Esophagus squamous epithelium (tissue), 5 donors: ENCODE results near the gene OBSCN. TPM values are rescaled to one million over a fixed set of nuclear protein-coding genes. Genes with fewer than 3 reads are reported as not detected.

Experiments used
- DNase-seq: peaks from one replicate; lab custom pipeline; 2025; lab: John Stamatoyannopoulos, UW
- H3K27ac ChIP-seq, 4 donors: fragments of 200-600 bp; sonication (generic); one replicate each; pipeline ENCODE4 v1.5.1; 2016 to 2019; ENCODE audit warnings: mild to moderate bottlenecking in 1 of 4
- H3K27me3 ChIP-seq, 4 donors: fragments of 200-600 bp; sonication (generic); 1 replicate in 3 of 4; 2 replicates in 1 of 4; pipeline versions ENCODE4 v1.5.1 to v1.6.0; 2017 to 2021; ENCODE audit warnings: antibody characterized with exemption in 1 of 4
- H3K36me3 ChIP-seq, 3 donors: fragments of 200-600 bp; sonication (generic); one replicate each; pipeline ENCODE4 v1.5.1; 2016 to 2019
- H3K4me1 ChIP-seq, 3 donors: fragments of 200-600 bp; sonication (generic); one replicate each; pipeline ENCODE4 v1.5.1; 2017 to 2019
- H3K4me3 ChIP-seq, 4 donors: fragments of 200-600 bp; sonication (generic); 1 replicate in 3 of 4; 2 replicates in 1 of 4; pipeline ENCODE4 v1.5.1; 2016 to 2019; ENCODE audit warnings: mild to moderate bottlenecking in 2 of 4, moderate library complexity in 1 of 4
- H3K9me3 ChIP-seq, 3 donors: fragments of 200-600 bp; sonication (generic); one replicate each; pipeline ENCODE4 v1.5.1; 2016 to 2019
- POLR2A ChIP-seq, 4 donors: fragments of 450-650 bp; IDR thresholded peaks; one replicate each; pipeline ENCODE4 v1.6.1; 2017; ENCODE audit warnings: antibody characterized with exemption in 4 of 4, mild to moderate bottlenecking in 4 of 4, moderate library complexity in 3 of 4
- WGBS, 2 donors: methylation state at CpG; one replicate each; pipeline ENCODE4 v1.1.5; 2018; 5-methylcytosine and 5-hydroxymethylcytosine counted together
- intact Hi-C: fragments of 100-400 bp; cut with DNase I; formaldehyde crosslinking; loops from one replicate; pipeline ENCODE4 v1.15.0; 2022
- total RNA-seq, 4 donors: library from RNA; depleted of rRNA; stranded (reverse); fragments of >200 nt; gene quantifications; one replicate each; pipeline ENCODE4 v1.1.0, GENCODE V29; 2016
- TF ChIP-seq, protein P1 (sequence below), 6 experiments: fragments of 450-650 bp in 4 of 6; fragments of 200-600 bp in 2 of 6; sonication (generic) in 2 of 6; IDR thresholded peaks; one replicate each; pipeline ENCODE4 v1.5.1; 2016 to 2019; ENCODE audit warnings: antibody characterized with exemption in 6 of 6, mild to moderate bottlenecking in 4 of 6, moderate library complexity in 4 of 6
- donor health status: DM: yes; HTN: yes; CAD: no.

OBSCN gene
- total RNA-seq, 4 donors from 2014 or later: 4.0 to 53.2 (median 13.8) TPM

DNA sequence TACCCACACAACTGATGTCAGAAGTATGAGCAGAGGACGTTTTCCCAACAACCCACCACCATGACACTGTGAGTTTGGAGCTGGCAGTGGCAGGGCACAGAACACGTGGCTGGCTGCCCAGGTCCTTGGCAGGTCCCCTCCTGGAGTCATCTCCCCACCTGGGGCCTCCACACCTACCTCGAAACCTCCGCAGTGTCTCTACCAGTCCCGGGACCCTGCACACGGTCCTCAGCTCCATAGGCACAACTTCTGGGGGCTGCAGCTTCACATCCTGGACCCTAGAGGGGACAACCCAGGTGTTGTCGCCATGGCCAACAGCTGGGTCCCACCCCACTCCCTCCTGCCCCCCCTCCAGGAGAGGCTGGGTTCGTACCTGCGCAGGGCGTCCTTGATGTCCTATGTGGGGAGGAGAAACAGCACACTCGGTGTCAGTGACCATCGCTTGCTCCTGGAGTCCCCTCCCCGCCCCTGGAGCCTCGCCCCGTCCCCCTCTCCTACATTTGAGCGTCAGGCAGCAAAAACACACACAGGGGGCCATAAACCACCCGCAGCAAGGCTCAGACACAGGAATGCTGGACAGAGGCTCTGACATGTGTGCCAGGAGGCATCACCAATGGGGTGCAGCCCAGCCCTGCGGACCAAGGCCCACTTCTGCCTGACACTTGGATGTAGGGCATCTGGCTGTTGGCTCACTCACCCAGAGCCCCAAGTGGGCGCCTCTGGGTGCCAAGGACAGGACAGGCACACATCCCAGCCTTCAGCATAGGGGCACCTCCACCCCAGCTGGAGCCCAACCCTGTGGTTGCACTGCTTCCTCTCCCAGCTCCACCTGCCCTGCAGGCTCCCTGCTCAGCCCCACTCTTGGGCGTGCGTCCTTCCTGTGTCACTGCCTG is 189.2 kb downstream of the OBSCN start:
- Histone ChIP-seq H3K4me3 (no peak overlapping the region), H3K36me3 (peaks cover 15 to 96% (median 31%) of the 10 kb centered on the region in 3 donors), H3K27ac (no peak overlapping the region), H3K9me3 (no peaks in the 10 kb centered on the region), H3K4me1 (peaks cover 7 to 31% (median 9%) of the 10 kb centered on the region in 3 donors), H3K27me3 (no peaks in the 10 kb centered on the region)
- no peak for DNase-seq
- intact Hi-C loops: loop anchor here (10.0 kb wide), 1 partner anchor 272 kb away; no protein-coding TSS in a partner anchor
- 88 to 91% methylated on average over 7 to 11 of the region's 21 CpGs for WGBS, 2 donors
- no peak for TF ChIP-seq POLR2A (IDR thresholded peaks at IDR 0.05)
- TF ChIP-seq, protein P1, sequence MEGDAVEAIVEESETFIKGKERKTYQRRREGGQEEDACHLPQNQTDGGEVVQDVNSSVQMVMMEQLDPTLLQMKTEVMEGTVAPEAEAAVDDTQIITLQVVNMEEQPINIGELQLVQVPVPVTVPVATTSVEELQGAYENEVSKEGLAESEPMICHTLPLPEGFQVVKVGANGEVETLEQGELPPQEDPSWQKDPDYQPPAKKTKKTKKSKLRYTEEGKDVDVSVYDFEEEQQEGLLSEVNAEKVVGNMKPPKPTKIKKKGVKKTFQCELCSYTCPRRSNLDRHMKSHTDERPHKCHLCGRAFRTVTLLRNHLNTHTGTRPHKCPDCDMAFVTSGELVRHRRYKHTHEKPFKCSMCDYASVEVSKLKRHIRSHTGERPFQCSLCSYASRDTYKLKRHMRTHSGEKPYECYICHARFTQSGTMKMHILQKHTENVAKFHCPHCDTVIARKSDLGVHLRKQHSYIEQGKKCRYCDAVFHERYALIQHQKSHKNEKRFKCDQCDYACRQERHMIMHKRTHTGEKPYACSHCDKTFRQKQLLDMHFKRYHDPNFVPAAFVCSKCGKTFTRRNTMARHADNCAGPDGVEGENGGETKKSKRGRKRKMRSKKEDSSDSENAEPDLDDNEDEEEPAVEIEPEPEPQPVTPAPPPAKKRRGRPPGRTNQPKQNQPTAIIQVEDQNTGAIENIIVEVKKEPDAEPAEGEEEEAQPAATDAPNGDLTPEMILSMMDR (IDR thresholded peaks at IDR 0.05): no peak

DNA sequence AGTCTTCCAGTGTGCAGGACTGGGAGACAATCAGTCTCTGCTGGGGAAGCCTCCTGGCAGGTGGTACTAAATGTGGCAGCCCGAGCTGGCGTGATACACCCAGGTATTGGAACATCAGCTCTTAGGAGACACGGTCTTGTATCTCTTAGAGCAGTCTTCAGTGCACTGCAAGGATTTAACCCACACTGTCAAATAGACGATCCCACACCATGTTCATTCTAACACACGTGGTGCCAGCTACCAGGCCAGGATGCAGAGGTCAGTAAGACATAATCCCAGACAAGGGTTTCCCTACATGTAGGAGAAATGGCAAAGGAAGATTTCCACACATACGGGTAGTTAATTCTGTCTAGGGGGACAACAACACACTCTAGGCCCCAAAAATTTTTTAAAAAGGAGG is 190.1 kb downstream of the OBSCN start:
- H3K36me3 ChIP-seq: peaks cover 15 to 94% (median 31%) of the 10 kb centered on the region in 3 donors
- TF ChIP-seq, protein P1 (IDR thresholded peaks at IDR 0.05): no peak
- TF ChIP-seq POLR2A (IDR thresholded peaks at IDR 0.05): no peak
- H3K4me1 ChIP-seq: peaks cover 11 to 38% (median 16%) of the 10 kb centered on the region in 3 donors
- no peak overlapping the region for H3K27ac ChIP-seq
- no peaks in the 10 kb centered on the region for H3K27me3 ChIP-seq
- no peaks in the 10 kb centered on the region for H3K9me3 ChIP-seq
- no peak for DNase-seq
- intact Hi-C loops: loop anchor here (10.0 kb wide), 1 partner anchor 273 kb away; no protein-coding TSS in a partner anchor
- no peak overlapping the region for H3K4me3 ChIP-seq
- WGBS, 2 donors: 80 to 90% methylated on average over 1 to 5 of the region's 6 CpGs

DNA sequence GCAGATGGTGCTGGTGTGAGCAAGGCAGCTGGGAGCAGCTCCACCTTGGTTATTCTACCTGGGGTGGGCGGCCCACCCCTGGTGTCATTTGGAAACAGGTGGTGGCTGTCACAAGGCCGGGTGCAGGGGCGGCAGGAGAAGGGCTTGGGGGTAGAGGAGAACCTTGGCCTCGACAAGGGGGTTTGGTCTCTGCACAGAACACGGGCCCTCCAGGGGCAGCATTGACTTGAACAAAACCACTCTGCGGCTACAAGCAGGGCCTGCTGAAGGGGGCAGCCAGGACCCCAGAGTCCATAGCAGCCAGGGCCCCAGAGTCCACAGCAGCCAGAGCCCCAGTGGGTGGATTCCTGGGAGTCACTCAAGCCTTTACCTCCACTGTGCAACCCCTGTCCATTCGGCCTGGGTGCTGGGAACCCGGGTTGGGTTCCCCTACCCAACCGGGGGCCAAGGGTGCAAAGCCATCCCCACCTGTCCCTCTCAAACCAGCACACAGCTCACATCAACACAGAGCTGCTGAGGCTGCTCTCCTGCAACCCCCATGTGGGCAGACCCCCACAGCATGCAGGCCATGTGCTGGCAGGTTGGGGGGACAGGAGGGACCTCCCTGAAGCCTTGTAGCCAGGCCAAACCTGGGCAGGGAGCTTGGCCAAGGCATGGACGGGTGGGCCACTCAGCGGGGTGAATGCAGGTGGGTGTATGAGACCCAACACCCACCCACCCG is 191.1 kb downstream of the OBSCN start:
- Histone ChIP-seq H3K36me3 (peaks cover 15 to 89% (median 31%) of the 10 kb centered on the region in 3 donors), H3K4me3 (no peak overlapping the region), H3K4me1 (peaks cover 15 to 38% (median 18%) of the 10 kb centered on the region in 3 donors), H3K27ac (no peak overlapping the region), H3K9me3 (no peaks in the 10 kb centered on the region), H3K27me3 (no peaks in the 10 kb centered on the region)
- TF ChIP-seq POLR2A (IDR thresholded peaks at IDR 0.05): no peak
- TF ChIP-seq, protein P1 (IDR thresholded peaks at IDR 0.05): no peak
- intact Hi-C loops: loop anchor here (10.0 kb wide), 1 partner anchor 274 kb away; no protein-coding TSS in a partner anchor
- DNase-seq: no peak
- 81 to 100% methylated on average over 3 to 5 of the region's 12 CpGs for WGBS, 2 donors

DNA sequence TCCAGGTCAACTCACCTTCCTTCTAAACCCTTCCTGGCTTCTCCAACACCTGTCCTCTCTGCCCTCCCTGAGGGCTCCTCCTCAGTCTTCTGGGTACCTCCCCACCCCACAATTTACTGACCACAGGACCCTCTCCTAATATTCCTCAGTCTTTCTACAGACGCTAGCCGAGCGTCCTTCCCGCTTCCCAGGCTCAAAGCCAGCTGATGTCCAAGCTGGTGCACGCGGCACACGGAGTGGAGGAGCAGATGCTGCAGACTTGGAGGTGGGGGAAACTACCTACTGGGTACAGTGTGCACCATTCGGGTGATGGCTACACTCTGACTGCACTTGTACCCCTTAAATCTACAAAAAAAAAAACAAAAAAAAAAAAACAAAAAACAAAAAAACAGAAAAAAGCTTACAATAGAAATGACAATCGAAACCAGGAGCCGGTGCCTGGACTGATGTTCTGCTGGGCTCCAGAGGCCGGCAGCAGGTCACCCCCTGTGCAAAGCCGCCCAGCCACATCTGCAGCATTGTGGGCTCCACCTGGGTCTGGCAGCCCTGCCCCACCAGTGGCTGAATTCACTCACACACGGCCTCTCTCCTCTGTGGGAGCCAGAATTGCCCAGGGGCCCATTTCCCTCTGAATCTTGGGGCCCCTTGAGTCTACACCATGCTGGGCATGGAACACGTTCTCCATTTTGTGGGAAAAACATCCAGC is 191.8 kb downstream of the OBSCN start:
- Histone ChIP-seq H3K27me3 (no peaks in the 10 kb centered on the region), H3K4me3 (no peak overlapping the region), H3K36me3 (peaks cover 15 to 88% (median 30%) of the 10 kb centered on the region in 3 donors), H3K4me1 (peaks cover 16 to 40% (median 25%) of the 10 kb centered on the region in 3 donors), H3K9me3 (no peaks in the 10 kb centered on the region), H3K27ac (no peak overlapping the region)
- WGBS, 2 donors: 96 to 97% methylated on average over 5 to 9 of the region's 14 CpGs
- DNase-seq: no peak
- intact Hi-C loops: loop anchor here (10.0 kb wide), 1 partner anchor 275 kb away; no protein-coding TSS in a partner anchor
- TF ChIP-seq, protein P1 (IDR thresholded peaks at IDR 0.05): no peak
- no peak for TF ChIP-seq POLR2A (IDR thresholded peaks at IDR 0.05)
